Renal cortical epithelial cell (primary cell): ENCODE data around the gene ANKRD2. TPM values are rescaled to one million over a fixed set of nuclear protein-coding genes. Genes with fewer than 3 reads are reported as not detected.

Source experiments
- total RNA-seq: library from RNA; depleted of rRNA; stranded (reverse); fragments of >200 nt; gene quantifications from 2 replicates; pipeline ENCODE4 v1.2.3, GENCODE V29; 2014

ANKRD2 gene
- total RNA-seq, 1 donor from 2014 or later: 31.3 TPM

Other genes starting within 250 kb of the ANKRD2 start
- 7.8 and 15.0 TPM in 2 replicates for gene FRAT2, start 238.1 kb upstream of the ANKRD2 start, total RNA-seq
- 22.6 and 29.2 TPM in 2 replicates for gene RRP12, start 171.4 kb upstream of the ANKRD2 start, total RNA-seq
- gene PGAM1, start 146.6 kb upstream of the ANKRD2 start, total RNA-seq: 433 and 552 TPM in 2 replicates
- gene EXOSC1, start 126.8 kb upstream of the ANKRD2 start, total RNA-seq: 26.5 and 35.3 TPM in 2 replicates
- 30.2 and 39.2 TPM in 2 replicates for gene ZDHHC16, start 126.6 kb upstream of the ANKRD2 start, total RNA-seq
- gene MMS19, start 74.4 kb upstream of the ANKRD2 start, total RNA-seq: 67.9 and 95.0 TPM in 2 replicates
- gene UBTD1, start 73.9 kb upstream of the ANKRD2 start, total RNA-seq: 21.5 and 27.9 TPM in 2 replicates
- gene HOGA1, start 11.6 kb downstream of the ANKRD2 start, total RNA-seq: 72.3 and 121 TPM in 2 replicates
- gene C10orf62, start 16.9 kb downstream of the ANKRD2 start, total RNA-seq: 0.35 and 3.2 TPM in 2 replicates
- gene MORN4, start 60.7 kb downstream of the ANKRD2 start, total RNA-seq: 1.7 and 3.5 TPM in 2 replicates
- gene PI4K2A, start 67.9 kb downstream of the ANKRD2 start, total RNA-seq: 26.9 and 34.0 TPM in 2 replicates
- gene AVPI1, start 114.5 kb downstream of the ANKRD2 start, total RNA-seq: 7.5 and 8.2 TPM in 2 replicates
- gene MARVELD1, start 141.0 kb downstream of the ANKRD2 start, total RNA-seq: 17.5 and 19.3 TPM in 2 replicates
- 34.9 and 37.5 TPM in 2 replicates for gene ZFYVE27, start 164.3 kb downstream of the ANKRD2 start, total RNA-seq
- 0.17 and 0.60 TPM in 2 replicates for gene SFRP5, start 199.2 kb downstream of the ANKRD2 start, total RNA-seq